Activated CD8-positive, alpha-beta memory T cell treated with anti-CD3 and anti-CD28 coated beads for 1 hour (primary cell): ENCODE results near the gene KCTD17.

Experiments used
- DNase-seq, 2 donors: peaks; one replicate each; pipeline ENCODE4 v3.0.0-alpha.2; 2020; ENCODE audit warnings: low read depth in 1 of 2; ENCODE audit errors: extremely low read depth in 1 of 2

The KCTD17 gene

DNA sequence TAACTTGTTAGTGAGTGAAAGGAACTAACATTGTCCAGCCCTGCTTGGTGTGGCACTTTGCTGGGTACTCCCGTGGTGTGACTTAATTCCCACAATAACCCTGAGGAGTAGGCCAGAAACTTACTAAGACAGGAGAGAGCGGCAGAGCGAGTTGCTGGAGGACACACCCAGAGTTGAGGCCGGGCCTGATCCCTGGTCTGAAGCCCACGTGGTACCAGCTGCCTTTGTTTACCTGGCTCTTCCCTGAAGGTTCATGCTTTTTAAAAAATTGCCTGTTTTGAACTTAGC is 31.4 kb upstream of the KCTD17 start:
- no peak for DNase-seq

GRCh38 chr22:37021041-37021440 is 30.5 kb upstream of the KCTD17 start:
- DNase-seq = no peak

GRCh38 chr22:37021710-37022482 is 29.6 kb upstream of the KCTD17 start:
- peak; percentile 10 to 39 for DNase-seq

DNA sequence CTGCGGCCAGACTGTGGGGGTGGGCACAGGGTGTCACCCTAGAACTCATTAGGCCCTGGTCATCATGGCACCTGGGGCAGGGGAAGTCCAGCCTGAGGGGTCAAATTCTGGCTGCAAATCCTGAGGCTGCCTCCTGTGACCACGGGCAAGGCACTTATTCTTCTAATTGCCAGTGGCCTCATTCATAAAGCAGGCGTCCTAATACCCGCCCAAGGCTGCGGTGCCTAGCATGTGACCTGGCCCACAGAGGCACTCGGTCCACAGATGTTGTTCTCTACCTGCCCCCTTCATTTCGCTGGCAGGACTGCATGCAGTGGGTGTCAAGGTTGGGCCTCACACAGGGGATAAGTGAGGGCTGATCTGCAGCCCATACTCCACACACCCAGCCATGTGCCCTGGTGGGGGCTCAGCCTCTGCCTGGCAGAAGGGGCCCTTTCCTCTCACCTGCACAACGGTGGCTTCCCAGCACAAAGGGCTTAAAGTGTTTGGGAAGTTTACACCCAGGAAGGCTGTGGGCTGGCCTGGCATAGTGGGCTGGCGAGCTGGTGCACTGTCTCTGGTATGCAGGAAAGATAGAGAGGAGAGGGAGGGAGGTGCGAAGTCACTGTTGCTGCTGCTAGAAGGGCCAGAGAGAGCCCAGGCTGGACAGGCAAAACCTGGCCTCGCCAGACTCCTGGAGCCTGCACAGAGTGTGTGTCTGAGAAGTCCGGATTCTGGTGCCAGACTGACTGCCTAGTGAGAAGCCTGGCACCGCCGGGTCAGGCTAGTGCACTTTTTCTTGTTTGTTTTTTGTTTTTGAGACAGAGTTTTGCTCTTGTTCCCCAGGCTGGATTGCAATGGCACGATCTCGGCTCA is 28.8 kb upstream of the KCTD17 start:
- DNase-seq = no peak

- no peak for DNase-seq
Measured at GRCh38 chr22:37023743-37024338, 27.7 kb upstream of the KCTD17 start.

- DNase-seq = no peak
Measured at GRCh38 chr22:37024339-37025157, 27.0 kb upstream of the KCTD17 start.

- DNase-seq = no peak
Measured at GRCh38 chr22:37025500-37026070, 26.0 kb upstream of the KCTD17 start.

DNA sequence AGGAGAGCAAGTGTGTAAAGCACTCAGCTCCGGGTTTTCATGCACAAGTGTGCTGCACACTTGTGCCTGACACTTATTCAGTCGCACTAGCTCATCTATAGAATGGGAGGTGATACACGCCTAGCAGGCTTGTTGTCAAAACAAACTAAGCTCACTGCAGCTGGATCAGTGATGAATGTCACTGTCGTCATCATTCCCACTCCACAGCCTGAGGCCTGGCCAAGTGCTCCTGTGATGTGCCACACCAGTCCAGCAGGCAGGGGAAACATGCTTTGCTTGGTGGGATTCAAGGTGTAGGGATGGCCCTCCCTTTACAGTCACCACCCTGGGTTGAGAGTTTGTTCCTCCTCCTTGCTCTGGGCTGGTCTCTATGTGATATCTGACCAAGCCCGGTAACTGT is 25.2 kb upstream of the KCTD17 start:
- DNase-seq = no peak

- no peak for DNase-seq
Measured at GRCh38 chr22:37027556-37027955, 24.0 kb upstream of the KCTD17 start.

- no peak for DNase-seq
Measured at GRCh38 chr22:37028692-37029674, 22.6 kb upstream of the KCTD17 start.

GRCh38 chr22:37030560-37031281 is 20.8 kb upstream of the KCTD17 start:
- DNase-seq = no peak

- no peak for DNase-seq
Measured at GRCh38 chr22:37032134-37032534, 19.4 kb upstream of the KCTD17 start.

DNA sequence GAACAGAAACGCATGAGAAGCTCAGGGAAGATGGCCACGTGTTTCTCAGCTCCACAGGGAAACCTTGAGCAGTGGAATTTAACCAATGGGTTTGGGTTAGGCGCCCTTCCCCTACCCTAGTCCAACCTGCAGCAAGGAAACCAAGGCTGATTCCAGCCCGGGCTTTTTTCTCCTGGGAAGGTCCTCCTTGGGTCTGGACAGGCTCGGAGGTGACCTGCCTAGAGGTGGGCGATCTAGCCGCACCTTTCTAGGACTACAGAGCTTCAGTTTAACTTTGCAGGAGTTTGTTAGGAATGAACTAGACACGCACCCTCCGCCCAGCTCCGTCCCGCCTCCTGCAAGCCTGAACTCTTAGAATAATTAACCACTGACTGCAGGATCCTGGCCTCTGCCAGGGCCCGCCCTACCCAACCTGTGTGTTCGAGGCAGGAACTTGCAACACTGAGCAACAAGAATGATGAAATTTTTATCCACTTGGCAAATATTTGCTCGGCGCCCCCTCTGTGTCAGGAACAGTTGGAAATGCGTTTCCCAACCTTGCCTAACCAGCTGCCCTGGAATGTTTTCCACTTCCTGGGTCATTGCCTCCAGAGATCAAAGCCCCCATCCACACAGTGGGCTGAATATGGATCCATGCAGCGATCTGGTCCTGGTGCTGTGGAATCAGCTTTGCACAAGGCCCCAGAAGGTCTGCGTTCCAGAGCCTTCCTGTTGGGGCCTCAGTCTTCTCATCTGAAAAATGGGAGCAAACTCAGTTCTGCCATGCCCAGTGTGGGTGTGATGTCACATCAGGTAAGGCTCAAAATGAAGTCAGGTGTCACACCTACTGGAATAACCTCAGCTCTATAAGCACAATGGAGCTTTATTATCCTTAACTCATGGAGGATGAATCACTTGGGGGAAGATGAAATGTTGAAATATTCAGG is 18.7 kb upstream of the KCTD17 start:
- DNase-seq = no peak

GRCh38 chr22:37033605-37034430 is 17.7 kb upstream of the KCTD17 start:
- DNase-seq = no peak

DNA sequence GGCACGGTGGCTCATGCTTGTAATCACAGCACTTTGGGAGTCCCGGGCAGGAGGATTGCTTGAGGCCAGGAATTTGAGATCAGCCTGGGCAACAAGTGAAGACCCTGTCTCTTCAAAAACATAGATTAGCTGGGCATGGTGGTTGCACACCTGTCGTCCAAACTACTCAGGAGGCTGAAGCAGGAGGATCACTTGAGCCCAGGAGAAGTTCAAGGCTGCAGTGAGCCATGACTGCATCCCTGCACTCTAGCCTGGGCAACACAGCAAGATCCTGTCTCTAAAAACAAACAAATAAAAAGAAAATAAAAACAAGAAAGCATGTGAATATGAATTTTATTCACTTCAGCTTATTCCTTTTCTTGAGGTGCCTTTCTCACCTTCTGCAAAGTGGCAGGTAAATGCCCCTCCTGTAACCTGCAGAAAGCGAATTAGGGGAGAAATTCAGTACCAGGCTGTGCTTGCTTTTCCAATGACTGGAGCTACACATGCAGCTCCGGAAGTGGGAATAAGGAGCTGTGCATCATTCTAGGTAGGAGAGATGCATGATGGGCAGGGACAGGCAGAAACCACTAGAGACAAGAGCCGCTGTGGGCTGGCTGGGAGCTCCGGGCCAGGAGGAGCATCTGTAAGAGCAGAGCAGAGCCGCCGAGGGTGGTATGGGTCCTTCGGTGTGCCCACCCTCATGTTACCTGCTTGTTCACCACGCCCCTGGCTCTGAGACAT is 14.7 kb upstream of the KCTD17 start:
- DNase-seq = no peak

DNA sequence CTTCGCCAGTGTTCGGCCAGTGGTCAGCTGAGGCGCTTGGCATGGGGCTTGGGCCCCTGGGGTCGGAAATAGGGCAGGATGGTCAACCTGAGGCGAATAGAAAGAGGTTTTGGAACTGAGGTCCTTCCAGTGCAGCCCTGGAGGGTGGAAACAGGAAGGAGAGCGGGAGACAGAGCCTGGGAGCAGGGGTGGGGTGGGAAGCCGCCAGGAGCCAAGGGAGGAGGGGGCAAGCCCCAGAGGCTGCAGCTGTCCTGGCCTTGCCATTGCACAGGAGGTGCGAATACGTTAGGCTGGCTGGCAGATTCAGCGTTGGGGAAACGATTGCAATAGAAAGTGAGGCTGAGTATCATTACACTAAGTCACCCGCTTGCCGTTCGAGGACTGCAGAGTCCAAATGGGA is 13.9 kb upstream of the KCTD17 start:
- no peak for DNase-seq
